ENCODE data around the gene NLRP1. TPM values are rescaled to one million over a fixed set of nuclear protein-coding genes. Genes with fewer than 3 reads are reported as not detected.

The NLRP1 gene
- total RNA-seq, 1 donor from 2014 or later: 29.3 TPM

- DNase-seq (ENCODE audit: low spot score): no peak
- peaks cover 7% of the 10 kb centered on the region for H3K27me3 Mint-ChIP-seq (ENCODE audit: insufficient read depth, low read depth)
- Histone ChIP-seq H3K9ac (no peak overlapping the region), H2AFZ (replicated peaks) (no peak overlapping the region), H3K9me3 (ENCODE audit: low read depth) (no peaks in the 10 kb centered on the region), H3K4me2 (no peak overlapping the region), H3K27ac (no peak overlapping the region), H3K4me1 (peaks cover 11% of the 10 kb centered on the region), H3K4me3 (no peak overlapping the region), H3K27me3 (no peaks in the 10 kb centered on the region), H3F3A (ENCODE audit: low read depth) (no peaks in the 10 kb centered on the region), H4K20me1 (ENCODE audit: low read depth) (no peaks in the 10 kb centered on the region), H3K79me2 (ENCODE audit: low read depth) (no peaks in the 10 kb centered on the region), H3K36me3 (no peaks in the 10 kb centered on the region)
- H3K9me3 Mint-ChIP-seq: no peaks in the 10 kb centered on the region
- H3K27ac Mint-ChIP-seq: no peak overlapping the region
- H3K36me3 Mint-ChIP-seq: no peaks in the 10 kb centered on the region
- no peak overlapping the region for H3K4me3 Mint-ChIP-seq
- TF ChIP-seq EZH2 (IDR thresholded peaks at IDR 0.05) (no peak), EZH2phosphoT487 (IDR thresholded peaks at IDR 0.05) (no peak)
- TF ChIP-seq, protein P1, sequence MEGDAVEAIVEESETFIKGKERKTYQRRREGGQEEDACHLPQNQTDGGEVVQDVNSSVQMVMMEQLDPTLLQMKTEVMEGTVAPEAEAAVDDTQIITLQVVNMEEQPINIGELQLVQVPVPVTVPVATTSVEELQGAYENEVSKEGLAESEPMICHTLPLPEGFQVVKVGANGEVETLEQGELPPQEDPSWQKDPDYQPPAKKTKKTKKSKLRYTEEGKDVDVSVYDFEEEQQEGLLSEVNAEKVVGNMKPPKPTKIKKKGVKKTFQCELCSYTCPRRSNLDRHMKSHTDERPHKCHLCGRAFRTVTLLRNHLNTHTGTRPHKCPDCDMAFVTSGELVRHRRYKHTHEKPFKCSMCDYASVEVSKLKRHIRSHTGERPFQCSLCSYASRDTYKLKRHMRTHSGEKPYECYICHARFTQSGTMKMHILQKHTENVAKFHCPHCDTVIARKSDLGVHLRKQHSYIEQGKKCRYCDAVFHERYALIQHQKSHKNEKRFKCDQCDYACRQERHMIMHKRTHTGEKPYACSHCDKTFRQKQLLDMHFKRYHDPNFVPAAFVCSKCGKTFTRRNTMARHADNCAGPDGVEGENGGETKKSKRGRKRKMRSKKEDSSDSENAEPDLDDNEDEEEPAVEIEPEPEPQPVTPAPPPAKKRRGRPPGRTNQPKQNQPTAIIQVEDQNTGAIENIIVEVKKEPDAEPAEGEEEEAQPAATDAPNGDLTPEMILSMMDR (IDR thresholded peaks at IDR 0.05): no peak
- peaks cover 18% of the 10 kb centered on the region for H3K4me1 Mint-ChIP-seq
Measured at GRCh38 chr17:5595831-5596230, 11.5 kb upstream of the NLRP1 start.

DNA sequence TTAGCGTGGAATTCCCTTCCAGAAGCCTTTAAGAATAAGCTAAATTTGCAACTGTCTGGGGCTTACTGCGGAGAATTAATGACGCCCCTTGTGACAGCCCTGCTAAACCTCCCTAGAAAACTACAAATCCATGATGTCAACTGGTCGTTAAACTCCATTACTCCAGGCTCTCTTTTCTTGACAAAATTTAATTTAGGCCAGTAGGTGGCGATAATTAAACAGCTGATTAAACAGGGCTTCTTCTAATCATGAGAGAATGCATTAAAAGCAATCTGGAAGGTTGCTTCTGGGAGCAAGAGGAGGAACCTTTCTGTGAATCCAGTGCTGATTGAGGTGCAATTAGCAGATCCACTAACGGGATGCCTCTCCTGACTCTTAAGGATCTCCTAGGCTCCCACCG, 8.1 kb upstream of the NLRP1 start:
- peaks cover 7% of the 10 kb centered on the region for H3K27me3 Mint-ChIP-seq (ENCODE audit: insufficient read depth, low read depth)
- no peaks in the 10 kb centered on the region for H3K4me1 ChIP-seq
- peaks cover 11% of the 10 kb centered on the region for H3K4me1 Mint-ChIP-seq
- no peaks in the 10 kb centered on the region for H3K27me3 ChIP-seq
- TF ChIP-seq, protein P1 (IDR thresholded peaks at IDR 0.05): peak; percentile 73
- no peak for TF ChIP-seq EZH2phosphoT487 (IDR thresholded peaks at IDR 0.05)
- H3K4me2 ChIP-seq: no peak overlapping the region
- no peaks in the 10 kb centered on the region for H3K9me3 Mint-ChIP-seq
- H4K20me1 ChIP-seq (ENCODE audit: low read depth): no peaks in the 10 kb centered on the region
- no peak overlapping the region for H3K9ac ChIP-seq
- H3K36me3 ChIP-seq: no peaks in the 10 kb centered on the region
- peak; percentile 69 for DNase-seq (ENCODE audit: low spot score)
- H3K9me3 ChIP-seq (ENCODE audit: low read depth): no peaks in the 10 kb centered on the region
- H3K27ac ChIP-seq: no peak overlapping the region
- no peak overlapping the region for H3K27ac Mint-ChIP-seq
- H3F3A ChIP-seq (ENCODE audit: low read depth): no peaks in the 10 kb centered on the region
- no peaks in the 10 kb centered on the region for H3K79me2 ChIP-seq (ENCODE audit: low read depth)
- no peak overlapping the region for H3K4me3 Mint-ChIP-seq
- no peak overlapping the region for H2AFZ ChIP-seq (replicated peaks)
- H3K4me3 ChIP-seq: no peak overlapping the region
- no peaks in the 10 kb centered on the region for H3K36me3 Mint-ChIP-seq

DNA sequence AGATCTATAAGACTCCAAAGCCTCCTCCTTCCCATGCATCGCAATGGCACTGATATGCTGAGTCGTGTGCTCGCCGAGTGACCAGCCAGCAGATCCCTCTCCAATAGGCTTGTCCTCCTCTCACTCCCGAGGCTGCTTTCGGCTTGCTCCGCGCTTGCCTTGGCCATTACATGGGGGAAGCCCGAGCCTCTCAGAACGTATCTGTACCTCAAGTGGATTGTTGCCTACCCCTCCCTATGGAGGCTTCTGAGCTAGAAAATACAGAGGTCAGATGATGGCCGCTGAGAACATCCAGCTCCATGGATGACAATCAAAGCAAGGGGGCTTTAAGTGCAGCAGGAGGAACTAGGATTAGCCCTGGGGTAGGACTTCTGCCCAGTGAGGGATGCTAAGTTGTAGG, 7.7 kb upstream of the NLRP1 start:
- no peak overlapping the region for H2AFZ ChIP-seq (replicated peaks)
- H3K9me3 ChIP-seq (ENCODE audit: low read depth): no peaks in the 10 kb centered on the region
- TF ChIP-seq EZH2phosphoT487 (IDR thresholded peaks at IDR 0.05) (no peak), EZH2 (IDR thresholded peaks at IDR 0.05) (no peak)
- TF ChIP-seq, protein P1 (IDR thresholded peaks at IDR 0.05): no peak
- Mint-ChIP-seq H3K4me1 (peaks cover 15% of the 10 kb centered on the region), H3K27me3 (ENCODE audit: insufficient read depth, low read depth) (peaks cover 9% of the 10 kb centered on the region), H3K36me3 (no peaks in the 10 kb centered on the region), H3K27ac (no peak overlapping the region), H3K4me3 (peak overlapping the region; percentile 30), H3K9me3 (no peaks in the 10 kb centered on the region)
- H3F3A ChIP-seq (ENCODE audit: low read depth): no peaks in the 10 kb centered on the region
- H3K79me2 ChIP-seq (ENCODE audit: low read depth): no peaks in the 10 kb centered on the region
- H3K4me1 ChIP-seq: no peaks in the 10 kb centered on the region
- H3K4me3 ChIP-seq: no peak overlapping the region
- no peaks in the 10 kb centered on the region for H3K27me3 ChIP-seq
- no peaks in the 10 kb centered on the region for H3K36me3 ChIP-seq
- H3K9ac ChIP-seq: no peak overlapping the region
- no peaks in the 10 kb centered on the region for H4K20me1 ChIP-seq (ENCODE audit: low read depth)
- DNase-seq (ENCODE audit: low spot score): no peak
- H3K4me2 ChIP-seq: no peak overlapping the region
- H3K27ac ChIP-seq: no peak overlapping the region

All from neural progenitor cell (in vitro differentiated cells).